ENCODE measurements around the gene RAD23B.

DNA sequence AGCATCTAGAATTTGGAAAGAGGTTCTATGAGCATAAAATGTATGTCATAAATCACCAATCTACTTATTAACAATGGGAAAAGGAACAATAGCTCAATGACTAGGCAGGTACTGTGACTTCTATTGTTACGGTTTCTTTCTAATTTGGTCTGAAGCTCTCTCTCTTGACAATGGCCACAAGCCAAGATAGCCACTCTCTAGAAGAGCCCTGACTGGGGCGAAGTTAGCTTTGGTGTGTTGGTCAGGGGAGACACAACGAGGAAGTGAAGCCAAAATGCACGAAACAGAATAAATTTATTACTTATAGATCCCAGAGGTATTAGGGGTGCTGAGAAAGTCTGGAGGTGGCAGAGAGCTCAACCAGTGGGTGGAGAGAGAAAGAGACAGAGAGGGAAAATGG, 9.4 kb upstream of the RAD23B start:
- TF ChIP-seq, protein P1, sequence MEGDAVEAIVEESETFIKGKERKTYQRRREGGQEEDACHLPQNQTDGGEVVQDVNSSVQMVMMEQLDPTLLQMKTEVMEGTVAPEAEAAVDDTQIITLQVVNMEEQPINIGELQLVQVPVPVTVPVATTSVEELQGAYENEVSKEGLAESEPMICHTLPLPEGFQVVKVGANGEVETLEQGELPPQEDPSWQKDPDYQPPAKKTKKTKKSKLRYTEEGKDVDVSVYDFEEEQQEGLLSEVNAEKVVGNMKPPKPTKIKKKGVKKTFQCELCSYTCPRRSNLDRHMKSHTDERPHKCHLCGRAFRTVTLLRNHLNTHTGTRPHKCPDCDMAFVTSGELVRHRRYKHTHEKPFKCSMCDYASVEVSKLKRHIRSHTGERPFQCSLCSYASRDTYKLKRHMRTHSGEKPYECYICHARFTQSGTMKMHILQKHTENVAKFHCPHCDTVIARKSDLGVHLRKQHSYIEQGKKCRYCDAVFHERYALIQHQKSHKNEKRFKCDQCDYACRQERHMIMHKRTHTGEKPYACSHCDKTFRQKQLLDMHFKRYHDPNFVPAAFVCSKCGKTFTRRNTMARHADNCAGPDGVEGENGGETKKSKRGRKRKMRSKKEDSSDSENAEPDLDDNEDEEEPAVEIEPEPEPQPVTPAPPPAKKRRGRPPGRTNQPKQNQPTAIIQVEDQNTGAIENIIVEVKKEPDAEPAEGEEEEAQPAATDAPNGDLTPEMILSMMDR (IDR thresholded peaks at IDR 0.05; ENCODE audit: low read depth, low read length): no peak
- no peak for TF ChIP-seq EZH2phosphoT487 (IDR thresholded peaks at IDR 0.05; ENCODE audit: low read depth)
